ENCODE results near the gene NME3.
"Not testable (repeated sequence)": the region's sequence is repeated elsewhere in the genome, so short reads cannot be mapped to it uniquely, and the experiment has no call there.

NME3 gene

DNA sequence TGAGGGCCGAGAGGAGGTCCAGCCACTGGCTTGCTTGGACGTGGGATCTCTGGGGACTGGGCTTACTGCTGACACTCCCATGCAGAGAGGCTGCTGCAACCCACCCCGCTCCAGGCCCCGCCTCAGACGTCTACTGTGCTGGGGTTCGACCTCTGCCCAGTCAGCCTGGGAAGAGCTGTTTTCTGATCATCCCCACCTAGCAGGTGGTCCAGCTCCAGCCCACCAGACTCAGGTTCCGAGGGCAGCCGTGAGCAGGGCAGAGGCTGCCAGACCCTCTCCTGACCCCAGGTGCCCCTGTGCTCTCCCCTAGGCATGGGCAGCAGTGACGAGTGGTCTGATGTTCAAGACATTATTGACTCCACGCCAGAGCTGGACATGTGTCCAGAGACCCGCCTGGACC, 23.4 kb downstream of the NME3 start:
- no peak for DNase-seq (ENCODE audit: low read depth)

DNA sequence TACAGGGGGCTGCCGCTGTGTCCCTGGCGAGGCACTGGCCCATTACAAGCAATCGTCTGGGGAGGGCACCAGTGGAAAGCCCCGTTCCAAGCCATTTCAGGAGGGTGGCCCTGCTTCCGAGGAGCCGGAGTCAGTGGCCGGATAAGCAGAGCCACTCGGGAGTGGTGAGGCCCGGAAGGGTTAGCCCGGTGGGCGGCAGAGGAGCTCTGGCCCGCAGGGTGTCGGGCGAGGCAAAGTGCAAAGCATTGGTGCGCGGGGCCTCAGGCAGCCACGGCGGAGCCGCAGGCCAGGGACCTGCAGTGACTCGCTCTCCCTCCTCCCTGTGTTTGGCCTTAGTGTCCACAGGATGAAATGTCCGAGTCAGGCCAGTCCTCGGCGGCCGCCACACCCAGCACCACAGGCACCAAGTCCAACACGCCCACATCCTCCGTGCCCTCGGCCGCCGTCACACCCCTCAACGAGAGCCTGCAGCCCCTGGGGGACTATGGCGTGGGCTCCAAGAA, 24.6 kb downstream of the NME3 start:
- DNase-seq (ENCODE audit: low read depth): no peak

DNA sequence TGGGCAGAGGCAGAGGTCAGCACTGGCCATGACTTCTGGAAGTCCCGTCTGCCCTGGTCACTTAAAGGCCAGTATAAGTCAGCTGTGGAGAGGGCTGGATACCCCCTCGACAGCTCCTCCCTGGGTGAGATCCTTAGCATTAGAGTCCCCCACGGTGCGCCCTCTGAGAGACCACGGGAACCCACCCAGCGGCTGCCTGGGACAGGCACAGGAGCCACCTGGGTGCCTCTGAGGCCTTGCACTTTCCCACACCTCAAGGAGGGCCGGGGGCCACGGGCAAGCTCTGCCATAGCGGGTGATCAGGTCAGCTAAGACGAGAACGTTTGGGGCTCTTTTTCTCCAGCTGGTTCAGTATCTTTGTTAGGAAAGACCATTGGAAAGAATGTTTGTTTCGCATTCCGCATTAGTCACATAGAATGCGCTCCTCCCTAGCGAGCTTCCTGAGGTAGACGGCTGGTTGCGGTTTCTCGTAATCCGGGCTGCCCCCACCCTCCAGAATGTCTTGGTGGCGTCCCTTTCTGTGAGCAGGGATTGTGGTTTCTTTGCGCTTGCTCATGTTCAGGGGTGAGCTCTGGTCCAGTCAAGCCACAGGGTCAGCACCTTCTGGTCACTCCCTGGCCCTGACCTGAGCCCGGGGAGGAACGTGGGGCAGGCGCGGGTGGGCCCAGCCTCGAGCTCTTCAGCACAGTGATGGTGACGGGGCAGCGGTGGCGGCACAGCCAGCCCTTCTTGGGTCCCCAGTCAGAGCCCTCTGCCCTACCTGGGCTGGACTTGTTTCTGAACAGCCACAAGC, 25.2 kb downstream of the NME3 start:
- DNase-seq (ENCODE audit: low read depth): peak; percentile 22

DNA sequence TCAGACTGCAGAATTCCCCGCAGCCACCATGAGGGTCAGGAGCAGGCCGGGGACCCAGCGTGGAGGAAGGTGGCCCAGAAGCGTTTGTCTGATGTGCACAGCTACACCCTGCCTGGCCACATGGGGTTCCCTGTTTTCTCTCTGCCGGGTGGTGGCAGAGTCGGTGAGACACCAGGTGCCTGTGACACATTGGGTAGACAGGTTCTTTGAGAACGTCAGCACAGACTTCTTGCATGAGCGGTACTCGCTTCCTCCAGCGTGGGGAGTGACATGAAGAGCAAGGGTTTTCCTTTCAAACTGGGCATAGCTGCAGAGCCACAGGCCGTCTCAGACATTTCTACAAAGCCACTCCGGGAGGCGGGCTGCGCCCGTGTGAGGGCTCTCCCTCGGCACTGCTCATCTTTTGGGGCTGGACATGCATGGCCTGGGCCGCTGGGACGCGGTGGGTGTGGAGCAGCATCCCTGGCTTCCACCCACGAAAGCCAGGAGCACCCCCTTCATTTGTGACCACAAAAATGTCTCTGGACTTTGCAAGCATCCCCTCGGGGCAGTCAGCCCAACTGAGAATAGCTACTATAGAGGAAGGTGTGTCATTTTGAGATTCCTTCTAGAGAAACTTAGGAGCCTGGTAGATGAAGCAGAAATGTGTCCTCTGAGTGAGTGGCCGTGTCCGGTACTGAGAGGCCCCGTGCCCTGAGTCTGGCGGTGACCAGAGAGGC, 26.0 kb downstream of the NME3 start:
- peak; percentile 10 for DNase-seq (ENCODE audit: low read depth)

DNA sequence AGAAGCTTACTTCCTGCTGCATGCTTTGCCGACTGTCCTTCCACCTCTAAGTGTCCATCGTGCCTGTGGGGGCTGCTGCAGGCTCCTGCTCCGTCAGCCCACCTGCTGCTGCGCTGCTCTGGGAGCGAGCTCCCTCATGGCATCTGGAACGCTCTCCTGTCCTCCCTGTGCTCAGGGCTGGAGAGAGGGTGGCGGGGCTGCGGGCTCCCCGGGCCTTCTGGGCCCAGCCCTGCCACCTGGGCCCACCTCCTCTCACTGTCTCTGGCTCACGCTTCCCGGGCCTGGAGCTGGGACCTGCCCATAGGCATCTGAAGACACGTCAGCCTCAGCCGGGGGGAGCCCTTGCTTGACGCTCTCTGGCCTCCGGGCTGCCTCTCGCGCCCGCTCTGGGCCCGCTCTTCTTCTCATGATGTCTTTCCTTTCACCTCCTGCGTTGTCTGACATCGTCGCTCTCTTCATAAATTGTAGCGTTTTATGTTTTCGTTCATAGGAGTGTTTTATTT, 27.0 kb downstream of the NME3 start:
- DNase-seq (ENCODE audit: low read depth): no peak

DNA sequence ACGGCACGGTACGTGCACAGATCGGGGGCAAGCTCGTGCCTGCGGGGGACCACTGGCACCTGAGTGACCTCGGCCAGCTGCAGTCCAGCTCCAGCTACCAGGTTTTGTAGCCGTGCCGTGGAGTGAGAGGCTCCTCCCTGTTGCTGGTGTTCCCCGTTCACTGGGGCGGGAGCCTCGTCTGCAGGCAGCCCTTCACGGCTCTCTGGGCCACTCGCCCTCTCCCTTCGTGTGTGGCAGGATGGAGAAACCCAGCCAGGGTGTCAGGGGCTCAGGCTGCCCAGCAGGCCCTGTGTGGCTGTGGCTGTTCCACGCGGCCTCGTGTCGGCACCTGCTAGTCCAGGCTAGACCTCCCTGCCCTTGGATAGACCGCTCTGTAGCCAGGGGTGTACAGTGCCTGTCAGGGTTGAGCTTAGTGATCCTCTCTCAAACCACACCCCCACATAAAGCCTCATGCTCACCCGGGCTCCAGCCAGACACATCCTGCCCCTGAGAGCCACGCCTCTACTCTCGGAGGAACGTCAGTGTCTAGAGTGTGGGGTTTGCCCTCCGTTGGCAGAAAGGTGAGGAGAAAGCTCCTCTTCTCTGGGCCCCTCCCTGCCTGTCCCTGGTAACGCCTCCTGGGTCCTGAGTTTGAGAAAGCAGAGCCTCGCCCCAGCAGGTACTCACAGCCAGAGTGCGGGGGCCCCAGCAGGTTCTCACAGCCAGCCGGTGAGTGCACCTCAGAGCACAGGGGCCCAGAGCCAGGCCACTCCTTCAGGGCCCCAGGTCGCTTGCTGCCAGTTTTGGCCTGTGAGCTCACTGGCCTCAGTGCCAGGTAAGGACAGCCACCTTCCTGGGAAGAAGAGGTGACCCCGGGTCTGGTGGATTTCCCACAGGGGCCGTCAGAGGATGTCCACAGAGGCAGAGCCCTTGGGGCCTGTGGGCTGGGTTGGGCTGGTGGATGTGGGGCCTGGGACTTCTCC, 27.7 kb downstream of the NME3 start:
- no peak for DNase-seq (ENCODE audit: low read depth)

DNA sequence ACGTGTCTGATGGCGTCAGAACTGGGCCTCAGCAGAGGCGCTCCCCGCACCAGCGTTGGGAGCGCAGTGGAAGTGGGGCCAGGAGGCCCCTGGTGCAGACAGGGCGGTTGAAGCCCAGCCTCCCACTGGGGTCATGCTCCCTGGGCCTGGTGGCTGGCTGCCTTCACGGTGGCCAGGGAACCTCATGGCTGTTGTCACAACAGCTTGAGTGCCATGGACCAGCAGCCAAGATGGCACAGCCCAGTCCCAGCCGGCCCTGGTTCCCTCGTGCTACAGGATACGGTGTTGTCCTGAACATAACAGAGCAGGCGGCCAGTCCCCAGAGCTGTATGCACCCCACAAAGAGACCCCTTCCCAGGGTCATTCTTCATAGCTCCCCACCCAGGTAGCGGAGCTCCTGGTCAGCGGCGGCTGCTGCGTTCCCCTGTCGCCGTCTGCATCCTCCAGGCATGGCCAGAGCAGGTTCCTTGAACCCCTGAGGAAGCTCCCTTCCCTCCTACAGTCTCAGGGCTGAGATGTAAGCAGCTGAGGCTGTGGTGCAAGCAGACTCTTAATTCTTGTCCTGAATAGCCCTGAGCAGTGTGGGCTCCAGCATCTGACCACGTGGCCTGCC, 29.7 kb downstream of the NME3 start:
- DNase-seq (ENCODE audit: low read depth): no peak

DNA sequence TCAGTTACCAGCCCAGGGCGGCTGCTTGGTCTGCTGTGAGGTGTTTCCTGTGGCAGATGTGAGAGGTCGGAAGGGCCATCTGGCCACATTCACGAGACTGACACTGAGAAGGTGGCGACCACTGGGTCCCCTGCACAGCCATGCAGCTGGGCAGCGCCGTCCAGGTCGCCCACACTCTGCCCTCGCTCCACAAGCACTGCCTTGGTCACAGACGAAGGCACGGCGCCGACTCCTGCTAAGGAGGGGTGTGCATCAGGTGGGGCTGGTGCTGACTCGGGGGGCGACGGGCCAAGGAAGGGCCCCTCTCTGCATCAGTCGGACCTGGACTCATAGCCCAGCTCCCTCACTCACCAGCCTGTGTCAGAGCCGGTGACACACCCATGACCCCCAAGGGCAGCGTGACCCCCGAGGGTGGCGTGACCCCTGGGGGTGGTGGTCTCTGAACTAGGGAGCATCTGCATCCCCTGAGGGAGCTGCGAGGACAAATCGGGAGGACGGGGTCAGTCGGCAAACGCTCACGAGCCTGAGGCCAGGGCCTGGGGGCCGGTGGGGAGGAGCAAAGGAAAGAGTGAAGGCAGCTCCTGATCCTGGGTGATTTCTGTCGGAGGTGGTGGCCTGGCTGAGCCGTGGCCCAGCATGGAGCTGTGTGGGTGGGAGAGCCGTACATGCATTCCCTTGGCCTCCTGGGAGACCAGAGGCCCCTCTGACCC, 30.4 kb downstream of the NME3 start:
- DNase-seq (ENCODE audit: low read depth): no peak

DNA sequence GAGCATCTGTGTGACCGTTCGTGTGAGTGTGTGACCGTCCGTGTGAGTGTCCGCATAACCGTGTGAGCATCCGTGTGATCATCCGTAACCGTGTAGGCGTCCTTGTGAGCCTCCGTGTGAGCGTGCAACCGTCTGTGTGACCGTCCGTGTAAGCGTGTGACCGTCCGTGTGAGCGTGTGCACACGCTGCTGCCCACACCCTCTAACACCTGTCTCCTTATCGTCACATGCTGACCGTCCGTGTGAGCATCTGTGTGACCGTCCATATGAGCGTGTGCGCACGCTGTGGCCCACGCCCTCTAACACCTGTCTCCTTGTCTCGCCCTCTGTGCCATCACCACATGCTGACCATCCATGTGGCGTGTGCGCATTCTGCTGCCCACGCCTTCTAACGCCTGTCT, 31.1 kb downstream of the NME3 start:
- no peak for DNase-seq (ENCODE audit: low read depth)

DNA sequence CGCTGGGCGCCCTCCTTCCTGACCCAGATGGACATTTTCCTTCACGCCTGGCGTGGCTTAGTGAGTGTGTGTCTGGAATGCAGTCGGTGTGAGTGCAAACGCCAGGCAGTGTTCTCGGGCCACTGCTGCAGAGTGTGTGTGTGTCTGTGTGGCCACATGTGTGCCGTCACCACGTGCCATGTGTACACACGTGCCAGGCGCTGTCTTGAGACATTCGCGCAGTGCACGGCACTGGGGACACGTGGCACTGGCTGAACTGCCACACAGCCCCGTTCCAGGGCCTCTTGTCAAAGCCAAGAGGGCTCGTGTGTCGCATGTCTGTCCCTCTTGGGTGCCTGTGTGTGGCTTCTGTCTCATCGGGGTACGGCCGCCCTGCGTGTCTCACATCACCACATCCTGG, 36.5 kb downstream of the NME3 start:
- DNase-seq (ENCODE audit: low read depth): no peak

DNA sequence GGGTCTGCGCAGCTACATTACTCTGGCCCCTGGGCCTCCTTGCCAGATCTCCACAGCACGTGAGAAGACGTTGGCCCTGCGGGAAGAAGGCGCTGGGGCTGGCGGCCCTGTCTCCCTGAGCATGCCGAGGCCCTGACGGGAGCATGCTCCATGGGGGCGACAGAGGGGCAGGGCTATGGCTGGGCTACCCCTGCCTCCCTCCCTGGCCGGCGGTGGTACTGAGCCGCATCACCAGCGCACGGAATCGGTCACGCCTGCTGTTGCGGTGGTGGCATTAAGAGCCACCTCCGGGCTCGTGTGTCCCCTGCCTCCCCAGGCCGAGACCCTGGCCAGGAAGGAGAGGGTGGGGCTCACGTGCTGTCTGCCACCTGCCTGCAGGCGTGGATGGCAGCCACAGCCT, 37.2 kb downstream of the NME3 start:
- no peak for DNase-seq (ENCODE audit: low read depth)

DNA sequence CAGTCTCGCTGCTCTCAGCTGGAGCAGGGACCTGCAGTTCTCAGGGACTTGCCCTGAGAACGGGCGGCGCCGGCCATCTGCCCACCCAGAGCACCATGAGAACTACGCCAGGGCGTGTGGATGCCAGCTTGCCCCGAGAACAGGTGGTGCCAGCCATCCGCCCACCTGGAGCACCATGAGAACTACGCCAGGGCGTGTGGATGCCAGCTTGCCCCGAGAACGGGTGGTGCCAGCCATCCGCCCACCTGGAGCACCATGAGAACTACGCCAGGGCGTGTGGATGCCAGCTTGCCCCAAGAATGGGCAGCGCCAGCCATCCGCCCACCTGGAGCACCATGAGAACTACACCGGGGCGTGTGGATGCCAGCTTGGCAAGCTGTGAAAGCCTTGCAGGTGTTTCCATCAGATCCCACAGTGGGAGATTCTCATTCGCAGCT, 38.8 kb downstream of the NME3 start:
- DNase-seq (ENCODE audit: low read depth): not testable (repeated sequence)

DNA sequence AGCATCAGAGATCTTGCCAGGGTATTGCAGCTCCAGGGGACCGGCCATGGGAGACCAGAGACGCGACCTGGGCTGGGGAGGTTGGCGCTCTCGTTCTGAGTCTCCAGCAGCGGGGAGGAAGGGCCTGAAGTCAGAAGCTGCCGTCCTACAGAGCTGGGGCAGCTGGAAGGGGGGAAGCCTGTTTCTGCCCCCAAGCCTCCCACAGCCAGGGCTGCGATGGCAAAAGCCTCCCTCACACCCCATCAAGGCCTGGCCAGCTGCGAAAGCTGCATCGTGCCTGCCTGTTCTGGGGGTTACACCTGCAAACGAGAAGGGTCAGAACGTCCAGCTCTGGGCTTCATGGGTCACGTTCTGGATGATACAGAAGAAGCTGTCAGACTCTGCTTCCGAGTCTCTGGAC, 39.3 kb downstream of the NME3 start:
- no peak for DNase-seq (ENCODE audit: low read depth)

DNA sequence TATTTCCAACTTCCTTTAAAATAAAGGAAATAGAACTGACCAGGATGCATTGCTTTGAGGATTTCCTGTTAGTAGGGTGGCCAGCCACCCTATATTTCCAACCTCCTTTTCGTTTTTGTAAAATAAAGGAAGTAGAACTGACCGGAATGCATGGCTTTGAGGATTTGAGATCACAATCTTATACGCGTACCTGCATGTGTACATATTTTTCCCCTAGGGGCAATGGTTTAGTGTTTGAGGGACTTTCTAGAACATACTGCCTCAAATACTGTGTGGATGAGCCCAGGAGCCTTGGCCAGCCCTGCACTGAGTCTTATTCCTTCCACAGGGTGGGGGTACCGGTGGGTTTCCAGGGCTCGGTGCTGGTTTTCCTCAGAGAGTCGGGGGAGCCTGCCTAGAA, 39.7 kb downstream of the NME3 start:
- no peak for DNase-seq (ENCODE audit: low read depth)

DNA sequence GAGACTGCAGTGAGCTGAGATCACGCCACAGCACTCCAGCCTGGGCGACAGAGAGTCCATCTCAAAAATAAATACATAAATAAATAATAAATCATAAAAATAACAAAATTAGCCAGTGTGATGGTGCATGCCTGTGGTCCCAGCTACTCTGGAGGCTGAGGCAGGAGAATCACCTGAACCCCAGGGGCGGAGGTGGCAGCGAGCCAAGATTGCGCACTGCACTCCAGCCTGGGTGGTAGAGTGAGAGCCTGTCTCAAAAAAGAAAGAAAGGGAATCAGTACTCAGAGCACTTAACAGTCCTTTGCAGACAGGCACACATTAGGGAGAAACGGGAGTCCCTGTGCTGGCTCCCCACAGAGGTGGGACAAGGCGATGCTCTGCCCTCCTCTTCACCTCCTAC, 40.3 kb downstream of the NME3 start:
- DNase-seq (ENCODE audit: low read depth): no peak

DNA sequence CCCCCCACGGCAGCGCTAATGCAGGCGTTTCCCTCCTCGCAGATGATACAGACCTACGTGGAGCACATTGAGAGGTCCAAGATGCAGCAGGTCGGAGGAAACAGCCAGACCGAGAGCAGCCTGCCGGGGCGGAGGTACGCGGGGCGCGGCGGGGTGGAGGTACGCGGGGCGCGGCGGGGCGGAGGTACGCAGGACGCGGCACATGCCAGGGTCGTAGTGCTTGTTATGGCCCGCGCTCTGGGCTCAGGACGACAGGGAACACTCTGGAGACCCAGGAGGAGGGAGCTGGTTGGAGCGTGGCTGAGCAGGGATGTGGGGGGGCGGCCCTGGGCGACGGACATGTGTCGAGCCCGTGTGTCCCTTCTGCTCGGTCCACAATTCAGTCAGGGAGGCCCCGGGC, 41.9 kb downstream of the NME3 start:
- DNase-seq (ENCODE audit: low read depth): no peak

DNA sequence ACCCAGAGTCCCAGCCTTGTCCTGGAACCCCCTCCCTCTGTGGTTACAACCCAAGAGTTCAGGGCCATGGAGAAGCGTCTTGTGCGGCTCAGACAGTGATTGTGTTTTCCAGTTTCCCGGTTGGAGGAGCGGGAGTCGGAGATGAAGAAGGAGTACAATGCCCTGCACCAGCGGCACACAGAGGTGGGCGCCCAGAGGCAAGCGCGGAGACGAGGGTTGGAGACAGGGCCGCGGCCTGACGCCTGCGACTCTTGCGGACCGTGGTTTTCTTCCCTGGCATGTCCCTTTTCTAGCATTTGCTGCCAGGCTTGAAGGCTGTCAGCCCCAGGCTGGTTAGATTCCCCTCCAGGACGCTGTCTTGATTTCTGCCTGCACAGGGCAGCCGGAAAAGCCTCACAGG, 42.3 kb downstream of the NME3 start:
- no peak for DNase-seq (ENCODE audit: low read depth)

DNA sequence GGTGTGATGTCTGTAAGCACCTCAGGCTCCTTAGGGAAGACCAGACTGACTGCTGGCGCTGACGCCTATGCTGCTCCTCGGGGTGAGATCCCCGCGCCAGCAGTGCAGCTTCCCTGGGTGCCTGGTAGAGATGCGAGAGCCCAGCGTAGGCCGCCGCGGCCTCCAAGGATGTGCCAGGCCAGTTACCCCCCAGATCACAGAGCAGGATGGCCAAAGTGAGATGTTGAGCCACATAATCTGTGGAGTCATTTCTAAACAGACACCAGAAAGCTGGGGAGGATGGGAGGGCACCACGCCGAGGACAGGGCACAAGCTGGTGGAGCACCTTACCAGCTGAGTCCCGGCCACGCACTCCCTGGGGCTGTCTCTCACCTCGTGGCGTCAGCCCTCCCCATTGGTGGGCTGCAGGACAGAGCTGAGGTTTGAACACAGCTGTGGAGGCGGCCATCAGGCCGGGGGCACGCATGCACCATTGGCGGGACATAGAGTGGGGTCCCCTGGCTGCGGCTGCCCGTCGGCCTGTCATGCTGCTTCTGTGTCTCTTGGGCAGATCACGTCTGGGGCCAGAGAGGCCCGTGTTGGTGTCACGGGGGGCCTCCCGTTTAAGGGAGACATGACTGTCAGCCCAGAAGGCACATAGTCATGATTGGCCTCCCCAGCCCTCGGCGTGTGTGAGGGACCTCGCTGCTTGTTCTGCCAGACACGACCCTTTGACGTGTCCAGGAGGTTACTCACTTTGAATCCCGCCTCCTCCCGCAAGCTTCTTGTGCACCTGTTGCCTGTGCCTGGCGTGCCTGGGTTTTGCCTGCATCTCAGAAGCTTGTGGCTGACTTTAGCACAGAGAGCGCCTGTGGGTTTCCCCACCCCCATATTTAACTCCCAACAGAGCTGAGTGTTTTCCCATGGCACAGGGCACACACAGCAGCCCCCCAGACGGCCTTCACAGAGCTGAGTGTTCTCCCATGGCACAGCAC, 43.4 kb downstream of the NME3 start:
- no peak for DNase-seq (ENCODE audit: low read depth)

DNA sequence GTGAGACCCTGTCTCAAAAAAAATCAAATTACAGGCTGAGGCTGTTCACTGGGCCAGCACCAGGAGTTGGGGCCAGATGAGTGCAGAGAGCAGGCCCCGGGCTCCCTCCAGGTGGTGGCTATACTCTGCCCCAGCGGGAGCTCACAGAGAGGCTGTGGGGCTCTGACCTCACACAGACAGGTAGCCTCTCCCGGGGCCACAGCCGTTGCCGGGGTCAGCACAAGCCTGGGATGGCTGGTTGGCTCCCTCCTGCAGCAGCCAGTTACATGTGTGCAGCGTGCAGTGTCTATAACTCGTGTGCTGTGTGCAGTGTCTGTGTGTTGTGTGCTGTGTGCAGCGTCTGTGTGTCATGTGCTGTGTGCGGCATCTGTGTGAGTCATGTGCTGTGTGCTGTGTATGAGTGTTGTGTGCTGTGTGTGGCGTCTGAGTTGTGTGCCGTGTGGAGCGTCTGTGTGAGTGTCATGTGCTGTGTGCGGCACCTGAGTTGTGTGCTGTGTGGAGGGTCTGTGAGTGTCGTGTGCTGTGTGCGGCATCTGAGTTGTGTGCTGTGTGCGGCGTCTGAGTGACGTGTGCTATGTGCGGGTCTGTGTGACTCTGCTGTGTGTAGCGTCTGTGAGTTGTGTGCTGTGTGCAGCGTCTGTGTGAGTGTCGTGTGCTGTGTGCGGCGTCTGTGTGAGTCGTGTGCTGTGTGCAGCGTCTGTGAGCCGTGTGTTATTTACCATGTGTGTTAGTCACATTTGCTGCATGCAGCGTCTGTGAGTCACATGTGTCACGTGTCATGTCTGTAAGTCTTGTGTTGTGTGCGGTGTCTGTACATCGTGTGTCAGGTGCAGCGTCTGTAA, 44.5 kb downstream of the NME3 start:
- no peak for DNase-seq (ENCODE audit: low read depth)

Data from stromal cell of bone marrow (primary cell).